Mononuclear cell (primary cell): ENCODE data around the gene FYTTD1. TPM values are rescaled to one million over a fixed set of nuclear protein-coding genes. Genes with fewer than 3 reads are reported as not detected.

ENCODE experiments used
- H3K27me3 ChIP-seq: 2 replicates; pipeline ENCODE4 v1.6.0; 2011; ENCODE audit warnings: low read length, control low read depth; ENCODE audit not compliant: insufficient read depth
- H3K4me1 ChIP-seq: 2 replicates; pipeline ENCODE4 v1.5.1; 2011; ENCODE audit warnings: mild to moderate bottlenecking, low read length, control low read depth; ENCODE audit not compliant: insufficient read depth
- H3K4me3 ChIP-seq: 2 replicates; pipeline ENCODE4 v1.5.1; 2011; ENCODE audit warnings: mild to moderate bottlenecking, low read length, moderate library complexity
- H3K9me3 ChIP-seq: 2 replicates; pipeline ENCODE4 v1.5.1; 2011; ENCODE audit warnings: low read depth, mild to moderate bottlenecking, control low read depth, low read length
- total RNA-seq: library from RNA; depleted of rRNA; stranded (reverse); fragments of >200 nt; gene quantifications from one replicate; pipeline ENCODE4 v1.2.3, GENCODE V29; 2012

FYTTD1 gene
- total RNA-seq, 1 donor = 60.2 TPM

- Histone ChIP-seq H3K4me3 (no peak overlapping the region), H3K4me1 (no peaks in the 10 kb centered on the region)
Observed at GRCh38 chr3:197820550-197821335, 71.1 kb downstream of the FYTTD1 start.

GRCh38 chr3:197829397-197830045, 79.8 kb downstream of the FYTTD1 start:
- Histone ChIP-seq H3K4me3 (no peak overlapping the region), H3K4me1 (no peaks in the 10 kb centered on the region)

More at GRCh38 chr3:197820550-197821335, 71.1 kb downstream of the FYTTD1 start:
- Histone ChIP-seq H3K27me3 (no peaks in the 10 kb centered on the region), H3K9me3 (no peaks in the 10 kb centered on the region)

GRCh38 chr3:197830308-197830966, 80.8 kb downstream of the FYTTD1 start:
- no peaks in the 10 kb centered on the region for H3K9me3 ChIP-seq
- no peak overlapping the region for H3K4me3 ChIP-seq
- H3K27me3 ChIP-seq = no peaks in the 10 kb centered on the region
- no peaks in the 10 kb centered on the region for H3K4me1 ChIP-seq

More at GRCh38 chr3:197829397-197830045, 79.8 kb downstream of the FYTTD1 start:
- Histone ChIP-seq H3K9me3 (no peaks in the 10 kb centered on the region), H3K27me3 (no peaks in the 10 kb centered on the region)

- no peaks in the 10 kb centered on the region for H3K9me3 ChIP-seq
- no peaks in the 10 kb centered on the region for H3K27me3 ChIP-seq
- no peak overlapping the region for H3K4me3 ChIP-seq
- no peaks in the 10 kb centered on the region for H3K4me1 ChIP-seq
Observed at GRCh38 chr3:197830967-197831313, 81.3 kb downstream of the FYTTD1 start.

GRCh38 chr3:197833930-197834715, 84.4 kb downstream of the FYTTD1 start:
- Histone ChIP-seq H3K4me3 (no peak overlapping the region), H3K4me1 (no peaks in the 10 kb centered on the region), H3K9me3 (no peaks in the 10 kb centered on the region), H3K27me3 (no peaks in the 10 kb centered on the region)

- Histone ChIP-seq H3K9me3 (no peaks in the 10 kb centered on the region), H3K27me3 (no peaks in the 10 kb centered on the region), H3K4me3 (no peak overlapping the region), H3K4me1 (no peaks in the 10 kb centered on the region)
Observed at GRCh38 chr3:197835509-197835908, 85.8 kb downstream of the FYTTD1 start.

- no peak overlapping the region for H3K4me3 ChIP-seq
Observed at GRCh38 chr3:197836244-197836643, 86.6 kb downstream of the FYTTD1 start.

More at GRCh38 chr3:197836244-197836643, 86.6 kb downstream of the FYTTD1 start:
- Histone ChIP-seq H3K27me3 (no peaks in the 10 kb centered on the region), H3K9me3 (no peaks in the 10 kb centered on the region), H3K4me1 (no peaks in the 10 kb centered on the region)

Other genes starting within 250 kb of the FYTTD1 start
- gene BDH1, start 193.9 kb upstream of the FYTTD1 start, total RNA-seq = 8.9 TPM
- 36.7 TPM for gene RUBCN, start 13.0 kb upstream of the FYTTD1 start, total RNA-seq
- 51.3 TPM for gene LRCH3, start 41.4 kb downstream of the FYTTD1 start, total RNA-seq
- gene RPL35A, start 200.3 kb downstream of the FYTTD1 start, total RNA-seq = 997 TPM
- gene LMLN, start 210.3 kb downstream of the FYTTD1 start, total RNA-seq = 3.4 TPM